Naive B cell (primary cell): ENCODE results near the gene BMX. TPM values are rescaled to one million over a fixed set of nuclear protein-coding genes. Genes with fewer than 3 reads are reported as not detected.

Experiments
- ATAC-seq, 2 donors: fragments of 150-1000 bp; cut with Tn5 transposase; 2 replicates each; pipeline ENCODE4 v1.10.0; 2021; ENCODE audit warnings: low read depth in 2 of 2, mild to moderate bottlenecking in 2 of 2, moderate library complexity in 2 of 2
- DNase-seq: peaks from one replicate; pipeline ENCODE4 v3.0.0; 2022
- H3K27ac Mint-ChIP-seq, 6 donors: one replicate each; pipeline ENCODE4 v1.8.0; 2020 to 2022; ENCODE audit warnings: mild to moderate bottlenecking in 6 of 6, mixed read lengths in 6 of 6, moderate library complexity in 5 of 6, inconsistent platforms in 2 of 6
- H3K27me3 Mint-ChIP-seq, 3 donors: one replicate each; pipeline ENCODE4 v1.8.0; 2021 to 2022; ENCODE audit warnings: mixed read lengths in 3 of 3, mild to moderate bottlenecking in 1 of 3
- H3K36me3 Mint-ChIP-seq, 2 donors: one replicate each; pipeline ENCODE4 v1.8.0; 2020 to 2022; ENCODE audit warnings: mixed read lengths in 2 of 2, inconsistent platforms in 1 of 2, mild to moderate bottlenecking in 1 of 2
- H3K4me1 Mint-ChIP-seq, 3 donors: one replicate each; pipeline ENCODE4 v1.8.0; 2020 to 2022; ENCODE audit warnings: mixed read lengths in 3 of 3, inconsistent platforms in 1 of 3, mild to moderate bottlenecking in 1 of 3, moderate library complexity in 1 of 3
- H3K4me3 Mint-ChIP-seq, 8 donors: one replicate each; pipeline ENCODE4 v1.8.0; 2020 to 2022; ENCODE audit warnings: mild to moderate bottlenecking in 8 of 8, mixed read lengths in 8 of 8, moderate library complexity in 8 of 8, inconsistent platforms in 2 of 8
- H3K9me3 Mint-ChIP-seq, 7 donors: one replicate each; pipeline ENCODE4 v1.8.0; 2020 to 2022; ENCODE audit warnings: mixed read lengths in 7 of 7, mild to moderate bottlenecking in 5 of 7, inconsistent platforms in 2 of 7, moderate library complexity in 1 of 7
- polyA plus RNA-seq, 6 donors: library from polyadenylated mRNA; unstranded; fragments of 300-500 nt; fragmentation: Illumina TruSeq; gene quantifications; one replicate each; pipeline ENCODE4 v1.2.3, GENCODE V29; 2021; ENCODE audit warnings: low read depth in 6 of 6

The BMX gene
- polyA plus RNA-seq, 6 donors from 2014 or later = not detected

- DNase-seq = no peak
- Mint-ChIP-seq H3K27me3 (peaks cover 3 to 51% (median 10%) of the 10 kb centered on the region in 3 donors), H3K9me3 (peaks cover 0 to 3% (median 0%) of the 10 kb centered on the region in 7 donors), H3K36me3 (no peaks in the 10 kb centered on the region), H3K4me1 (no peaks in the 10 kb centered on the region), H3K4me3 (no peak overlapping the region), H3K27ac (no peak overlapping the region)
- ATAC-seq = no peak
Measured at GRCh38 chrX:15601932-15602331, 101.3 kb downstream of the BMX start.

- Mint-ChIP-seq H3K4me3 (no peak overlapping the region), H3K36me3 (no peaks in the 10 kb centered on the region), H3K4me1 (no peaks in the 10 kb centered on the region), H3K27me3 (peaks cover 3 to 43% (median 10%) of the 10 kb centered on the region in 3 donors), H3K9me3 (peaks cover 0 to 3% (median 0%) of the 10 kb centered on the region in 7 donors), H3K27ac (no peak overlapping the region)
- DNase-seq = no peak
- no peak for ATAC-seq
Measured at GRCh38 chrX:15602761-15603160, 102.2 kb downstream of the BMX start.

GRCh38 chrX:15605226-15605625, 104.6 kb downstream of the BMX start:
- Mint-ChIP-seq H3K36me3 (no peaks in the 10 kb centered on the region), H3K4me3 (no peak overlapping the region), H3K4me1 (no peaks in the 10 kb centered on the region), H3K9me3 (peaks cover 0 to 10% (median 3%) of the 10 kb centered on the region in 7 donors), H3K27ac (no peak overlapping the region), H3K27me3 (peaks cover 3 to 43% (median 10%) of the 10 kb centered on the region in 3 donors)
- DNase-seq = no peak
- no peak for ATAC-seq

Other genes with a start within 250 kb of the BMX start
- not detected for gene ASB9, start 230.7 kb upstream of the BMX start, polyA plus RNA-seq
- gene ASB11, start 185.2 kb upstream of the BMX start, polyA plus RNA-seq = not detected
- gene PIGA, start 165.3 kb upstream of the BMX start, polyA plus RNA-seq = 10 to 100 TPM in 1 of 6 donors, 1 to 10 TPM in 5; 3.4 to 12.0 (median 7.8) TPM
- gene VEGFD, start 116.4 kb upstream of the BMX start, polyA plus RNA-seq = not detected
- gene PIR, start 7.5 kb upstream of the BMX start, polyA plus RNA-seq = not detected
- under 1 TPM in 1 of 6 donors, not detected in 5; 0.11 TPM for gene ACE2, start 100.2 kb downstream of the BMX start, polyA plus RNA-seq
- gene CLTRN, start 164.0 kb downstream of the BMX start, polyA plus RNA-seq = under 1 TPM in 3 of 6 donors, not detected in 3; 0.28 to 0.44 (median 0.36) TPM
- gene CA5B, start 237.5 kb downstream of the BMX start, polyA plus RNA-seq = 10 to 100 TPM; 37.4 to 76.1 (median 56.0) TPM